Stomach smooth muscle (tissue), 2 donors: Measurements from ENCODE around the gene HOXA13.
A peak's percentile ranks its signal among the peaks of the same experiment; 100 is the strongest.

Experiments used
- H3K27ac ChIP-seq: one replicate; pipeline ENCODE4 v1.7.0; 2013; ENCODE audit warnings: mild to moderate bottlenecking, low read length, inconsistent platforms
- H3K27me3 ChIP-seq, 2 donors: one replicate each; pipeline ENCODE4 v1.7.0; 2013; ENCODE audit warnings: low read length in 2 of 2; ENCODE audit not compliant: insufficient read depth in 2 of 2, control insufficient read depth in 1 of 2
- H3K36me3 ChIP-seq, 2 donors: one replicate each; pipeline ENCODE4 v1.7.0; 2013; ENCODE audit warnings: low read length in 2 of 2; ENCODE audit not compliant: control insufficient read depth in 2 of 2, insufficient read depth in 2 of 2
- H3K4me1 ChIP-seq: one replicate; pipeline ENCODE4 v1.7.0; 2013; ENCODE audit warnings: low read length; ENCODE audit not compliant: control insufficient read depth, insufficient read depth
- H3K4me3 ChIP-seq, 2 donors: one replicate each; pipeline ENCODE4 v1.7.0; 2013; ENCODE audit warnings: low read length in 2 of 2
- H3K9ac ChIP-seq, 2 donors: one replicate each; pipeline ENCODE4 v1.7.0; 2013; ENCODE audit warnings: low read length in 2 of 2, mild to moderate bottlenecking in 1 of 2
- H3K9me3 ChIP-seq, 2 donors: one replicate each; pipeline ENCODE4 v1.7.0; 2013; ENCODE audit warnings: low read length in 2 of 2; ENCODE audit not compliant: control insufficient read depth in 2 of 2
- donor health status: healthy.
- donor health status: Pancreatic carcinoma.

HOXA13 gene

DNA sequence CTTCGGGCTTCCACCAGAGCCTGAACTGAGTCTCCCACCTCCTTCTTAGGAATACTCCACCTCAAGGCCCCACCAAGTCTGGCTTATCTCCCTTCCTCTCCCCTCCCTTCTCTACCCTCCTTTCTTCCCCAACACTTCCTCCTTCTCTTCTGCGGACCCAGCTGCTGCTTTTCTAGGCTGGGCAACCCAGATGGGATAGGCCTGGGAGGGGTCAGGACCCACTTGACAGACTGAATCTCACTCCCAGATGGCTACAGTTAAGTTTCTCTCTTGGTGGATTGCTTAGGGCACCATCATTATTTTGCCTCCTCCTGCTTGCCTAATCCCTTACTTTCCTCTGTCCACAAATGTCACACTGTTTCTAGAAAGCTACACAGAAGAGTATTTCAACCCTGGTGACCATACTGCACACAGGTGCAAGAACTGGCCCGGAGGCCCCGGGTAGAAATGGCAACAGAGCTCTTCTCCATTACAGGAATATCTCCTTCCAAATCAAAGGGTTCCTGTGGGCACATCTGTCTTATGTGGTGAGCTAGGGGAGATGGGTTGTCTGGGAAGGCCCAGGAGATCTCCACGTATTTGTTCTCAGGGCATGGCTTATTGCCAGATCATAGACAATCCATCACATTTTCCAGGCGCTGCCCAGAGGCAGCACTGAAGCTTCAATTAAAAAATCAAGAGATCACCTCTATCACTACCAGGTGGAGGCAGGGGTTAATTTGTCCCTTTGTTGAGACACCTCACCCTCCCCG is 9.7 kb downstream of the HOXA13 start:
- Histone ChIP-seq H3K4me1 (peaks cover 29% of the 10 kb centered on the region), H3K9ac (no peak overlapping the region), H3K36me3 (no peaks in the 10 kb centered on the region), H3K27me3 (peaks cover 90 to 97% of the 10 kb centered on the region in 2 donors), H3K27ac (no peak overlapping the region), H3K4me3 (no peak overlapping the region), H3K9me3 (no peaks in the 10 kb centered on the region)

DNA sequence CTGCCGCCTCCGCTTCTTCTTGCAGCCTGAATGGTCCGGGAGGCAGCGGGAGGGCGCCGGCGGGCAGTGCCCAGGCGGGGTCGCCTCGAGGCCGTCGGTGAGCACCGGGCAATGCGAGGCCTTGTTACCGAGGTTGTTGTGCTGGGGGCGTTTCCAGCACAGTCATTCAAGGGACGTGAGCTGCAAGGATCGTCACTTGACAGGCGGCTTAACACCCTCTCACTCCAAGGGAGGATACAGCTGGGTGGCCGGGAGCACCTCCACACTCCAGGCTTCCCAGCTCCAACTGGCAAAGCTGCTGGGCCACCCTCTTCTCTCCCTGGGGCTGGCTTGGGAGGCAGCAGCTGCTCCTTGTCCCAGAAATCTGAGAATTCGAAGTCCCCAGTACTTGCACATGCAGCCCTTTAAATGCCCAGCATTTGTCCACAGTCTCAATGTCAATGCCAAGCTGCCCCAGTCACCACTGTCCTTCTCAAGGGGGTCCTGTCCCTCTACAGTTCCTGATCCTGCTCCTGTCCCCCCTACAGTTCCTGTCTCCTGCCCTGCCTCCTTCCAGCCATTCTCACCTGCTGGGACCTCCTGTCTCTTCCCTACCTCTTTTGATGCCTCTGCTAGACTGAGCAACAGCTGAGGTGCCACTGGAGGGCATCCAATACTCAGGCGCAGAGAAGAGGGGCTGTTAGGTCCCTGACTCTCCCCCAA is 10.4 kb downstream of the HOXA13 start:
- H3K27me3 ChIP-seq = peaks cover 90 to 97% of the 10 kb centered on the region in 2 donors
- peaks cover 0 to 2% of the 10 kb centered on the region in 2 donors for H3K9me3 ChIP-seq
- H3K4me3 ChIP-seq = peak overlapping the region in 1 of 2 donors; percentile 35
- H3K4me1 ChIP-seq = peaks cover 36% of the 10 kb centered on the region
- no peak overlapping the region for H3K9ac ChIP-seq
- H3K36me3 ChIP-seq = no peaks in the 10 kb centered on the region
- H3K27ac ChIP-seq = no peak overlapping the region

DNA sequence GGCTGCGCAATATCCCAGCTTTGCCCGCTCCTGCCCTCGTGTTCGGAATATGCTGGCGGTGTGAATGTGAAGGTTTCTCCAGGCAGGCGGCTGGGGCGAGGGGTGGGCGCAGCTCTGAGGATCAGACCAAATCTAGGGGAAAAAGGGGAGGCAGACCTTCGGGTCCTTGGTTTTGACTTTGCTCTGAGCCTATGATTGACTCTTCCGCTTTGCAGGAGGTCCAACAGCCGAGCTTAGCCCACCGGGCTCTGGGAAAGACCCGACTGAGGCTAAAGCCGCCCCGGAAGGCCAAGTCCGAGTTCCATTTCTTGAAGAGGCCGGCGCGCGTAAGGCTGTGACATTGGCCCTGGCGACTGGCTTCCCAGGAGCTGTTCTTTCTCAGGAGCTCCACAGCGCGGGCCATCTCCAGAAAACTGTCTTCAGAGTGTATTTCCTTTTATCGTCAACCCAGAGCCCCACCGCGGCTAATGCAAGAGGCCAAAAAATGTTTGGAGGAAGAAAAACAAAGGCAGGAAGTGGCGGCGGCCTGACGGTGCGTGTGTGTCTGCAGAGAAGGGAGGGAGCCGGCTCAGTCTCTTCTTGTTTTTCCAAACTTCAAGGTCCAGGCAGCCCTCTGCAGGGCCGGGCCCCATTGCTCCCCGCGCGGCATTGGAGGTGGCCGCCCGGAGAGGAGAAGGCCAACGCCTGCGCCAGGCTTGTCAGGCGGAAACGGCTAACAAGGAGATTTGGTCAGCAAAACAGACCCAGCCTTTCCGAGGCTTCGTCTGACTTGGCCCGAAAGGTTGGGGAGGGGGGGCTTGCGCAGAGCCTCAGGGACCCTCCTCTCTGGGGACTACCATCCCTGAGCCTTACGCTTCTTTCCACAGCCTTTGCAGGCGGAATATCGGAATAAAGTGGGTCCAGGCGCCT is 11.3 kb downstream of the HOXA13 start:
- H3K9me3 ChIP-seq = peaks cover 0 to 2% of the 10 kb centered on the region in 2 donors
- H3K4me1 ChIP-seq = peaks cover 42% of the 10 kb centered on the region
- no peaks in the 10 kb centered on the region for H3K36me3 ChIP-seq
- peaks cover 90 to 99% of the 10 kb centered on the region in 2 donors for H3K27me3 ChIP-seq
- no peak overlapping the region for H3K9ac ChIP-seq
- peak overlapping the region in 1 of 2 donors; percentile 35 for H3K4me3 ChIP-seq
- H3K27ac ChIP-seq = no peak overlapping the region

DNA sequence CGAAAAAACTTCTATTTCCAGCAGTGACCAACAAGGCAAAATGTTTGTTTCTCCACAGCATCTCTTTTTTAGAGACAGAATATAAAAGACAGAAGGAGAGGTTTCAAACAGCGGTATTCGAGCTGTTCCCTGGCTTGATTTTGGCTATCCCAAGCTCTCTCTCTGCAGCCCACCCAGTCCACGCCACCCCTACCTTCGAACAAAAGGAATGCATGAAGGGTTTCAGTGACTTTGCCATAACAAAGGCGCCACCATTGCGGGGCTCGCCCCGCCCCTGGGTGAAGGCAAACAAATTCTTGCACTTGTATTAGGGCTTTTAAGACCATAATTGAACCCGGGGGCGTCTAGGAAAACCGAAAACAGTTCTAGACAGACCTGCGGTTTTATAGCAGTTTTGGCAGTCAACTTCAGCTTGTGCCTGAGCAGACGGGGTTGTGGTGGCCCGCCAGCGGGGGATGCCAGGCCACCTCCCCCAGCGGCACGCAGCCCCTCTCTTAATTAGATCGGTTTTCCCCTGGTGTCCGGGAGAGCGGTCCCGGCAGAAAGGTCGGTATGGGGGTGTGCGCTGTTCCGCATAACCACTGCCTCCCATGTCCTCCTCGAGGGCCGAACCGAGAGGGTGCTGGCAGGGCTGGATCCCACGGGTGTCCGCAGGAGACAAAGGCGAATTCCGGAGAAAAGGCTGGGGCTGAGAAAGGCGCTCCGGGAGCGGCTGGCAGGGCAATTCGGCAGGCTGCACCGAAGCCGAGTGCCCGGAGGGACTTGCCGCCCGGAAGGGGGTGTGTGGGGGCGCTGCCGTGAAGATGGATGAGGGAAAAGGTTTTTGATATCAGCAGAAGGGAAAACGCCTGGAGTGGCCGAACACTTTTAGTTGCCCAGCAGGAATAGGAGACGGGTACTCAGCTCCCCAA is 12.2 kb downstream of the HOXA13 start:
- H3K27me3 ChIP-seq = peaks cover 91 to 99% of the 10 kb centered on the region in 2 donors
- no peaks in the 10 kb centered on the region for H3K36me3 ChIP-seq
- H3K4me1 ChIP-seq = peaks cover 41% of the 10 kb centered on the region
- H3K9ac ChIP-seq = no peak overlapping the region
- peak overlapping the region in 1 of 2 donors; percentile 3 for H3K4me3 ChIP-seq
- H3K27ac ChIP-seq = no peak overlapping the region
- H3K9me3 ChIP-seq = peaks cover 0 to 2% of the 10 kb centered on the region in 2 donors

DNA sequence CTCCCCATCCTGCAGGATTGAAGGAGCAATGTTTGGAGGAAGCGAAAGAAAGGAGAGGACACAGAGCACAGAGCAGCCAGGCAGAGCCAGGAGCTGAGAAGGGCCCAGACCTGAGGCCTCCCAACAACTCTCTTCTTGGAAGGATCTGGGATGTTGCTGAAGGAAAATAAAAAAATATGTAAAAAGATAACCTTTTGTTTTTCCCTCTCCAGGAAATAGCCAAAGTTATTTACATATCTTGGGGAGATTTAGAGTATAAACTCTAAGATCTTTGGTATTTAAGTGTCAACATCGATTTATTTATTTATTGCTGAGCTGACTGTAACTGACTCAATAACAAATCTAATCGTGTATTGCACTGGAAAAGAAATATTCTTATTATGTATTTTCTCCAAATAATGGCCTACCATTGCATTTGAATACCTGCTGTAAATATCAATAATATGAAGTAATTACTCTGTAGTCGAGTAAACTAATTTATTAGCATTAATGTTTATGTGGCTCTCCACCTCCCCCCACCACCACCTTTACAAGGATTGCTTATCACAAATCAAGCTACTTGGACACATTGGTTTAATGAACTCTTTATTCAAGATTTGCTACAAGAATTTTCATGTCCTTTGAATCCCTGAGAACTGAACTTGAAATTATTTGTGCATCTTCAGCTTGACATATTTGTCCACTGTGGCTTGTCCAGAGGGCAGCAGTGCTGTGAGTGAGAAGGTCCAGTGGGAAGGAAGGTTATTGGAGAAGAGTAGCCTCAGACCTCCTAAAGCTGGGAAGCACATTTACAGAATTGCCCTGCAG is 13.0 kb downstream of the HOXA13 start:
- Histone ChIP-seq H3K36me3 (no peaks in the 10 kb centered on the region), H3K9me3 (peaks cover 0 to 2% of the 10 kb centered on the region in 2 donors), H3K27ac (no peak overlapping the region), H3K9ac (no peak overlapping the region), H3K4me3 (no peak overlapping the region), H3K4me1 (peaks cover 38% of the 10 kb centered on the region), H3K27me3 (peaks cover 94 to 99% of the 10 kb centered on the region in 2 donors)

DNA sequence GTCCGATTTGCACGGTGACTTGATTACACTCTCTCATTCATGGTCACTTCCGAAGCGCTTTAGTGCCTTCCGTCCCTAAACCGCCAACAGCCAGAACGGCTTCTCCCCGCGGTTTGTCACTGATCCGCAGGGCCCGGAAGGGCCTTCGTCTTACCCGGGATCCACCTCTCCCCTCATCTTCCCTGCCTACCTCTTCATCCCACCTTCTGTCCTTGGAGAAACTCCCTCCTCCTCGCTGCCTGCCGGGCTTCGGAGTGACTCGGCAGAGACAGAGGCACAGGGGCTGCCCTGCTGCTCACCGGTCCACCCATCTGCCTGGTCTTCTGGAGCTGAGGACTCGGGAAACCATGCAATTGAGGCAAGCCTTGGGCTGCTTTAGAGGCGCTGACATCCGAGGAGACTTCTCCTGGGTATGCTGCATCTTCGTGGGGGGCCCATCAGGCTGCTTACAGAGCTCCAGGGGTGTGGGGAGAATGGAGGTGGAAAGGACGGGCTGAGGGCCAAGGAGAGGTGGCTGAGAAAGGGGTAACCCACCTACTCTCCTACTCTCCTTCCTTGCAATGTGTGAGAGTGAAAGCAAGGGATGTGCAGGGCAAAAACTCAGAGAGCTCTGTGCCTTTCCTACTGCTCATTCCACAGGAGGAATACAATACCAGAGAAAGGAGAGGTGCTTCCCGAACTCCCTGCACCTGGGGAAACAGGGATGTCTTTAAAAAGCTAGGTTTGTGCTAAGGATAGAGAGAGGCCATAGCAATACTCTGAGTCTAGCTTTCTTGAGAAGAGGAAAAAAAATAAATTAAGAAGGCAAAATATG is 13.8 kb downstream of the HOXA13 start:
- H3K9me3 ChIP-seq = peaks cover 0 to 2% of the 10 kb centered on the region in 2 donors
- peaks cover 36% of the 10 kb centered on the region for H3K4me1 ChIP-seq
- H3K9ac ChIP-seq = no peak overlapping the region
- no peak overlapping the region for H3K27ac ChIP-seq
- H3K27me3 ChIP-seq = peaks cover 90 to 97% of the 10 kb centered on the region in 2 donors
- peak overlapping the region in 1 of 2 donors; percentile 22 for H3K4me3 ChIP-seq
- H3K36me3 ChIP-seq = no peaks in the 10 kb centered on the region

DNA sequence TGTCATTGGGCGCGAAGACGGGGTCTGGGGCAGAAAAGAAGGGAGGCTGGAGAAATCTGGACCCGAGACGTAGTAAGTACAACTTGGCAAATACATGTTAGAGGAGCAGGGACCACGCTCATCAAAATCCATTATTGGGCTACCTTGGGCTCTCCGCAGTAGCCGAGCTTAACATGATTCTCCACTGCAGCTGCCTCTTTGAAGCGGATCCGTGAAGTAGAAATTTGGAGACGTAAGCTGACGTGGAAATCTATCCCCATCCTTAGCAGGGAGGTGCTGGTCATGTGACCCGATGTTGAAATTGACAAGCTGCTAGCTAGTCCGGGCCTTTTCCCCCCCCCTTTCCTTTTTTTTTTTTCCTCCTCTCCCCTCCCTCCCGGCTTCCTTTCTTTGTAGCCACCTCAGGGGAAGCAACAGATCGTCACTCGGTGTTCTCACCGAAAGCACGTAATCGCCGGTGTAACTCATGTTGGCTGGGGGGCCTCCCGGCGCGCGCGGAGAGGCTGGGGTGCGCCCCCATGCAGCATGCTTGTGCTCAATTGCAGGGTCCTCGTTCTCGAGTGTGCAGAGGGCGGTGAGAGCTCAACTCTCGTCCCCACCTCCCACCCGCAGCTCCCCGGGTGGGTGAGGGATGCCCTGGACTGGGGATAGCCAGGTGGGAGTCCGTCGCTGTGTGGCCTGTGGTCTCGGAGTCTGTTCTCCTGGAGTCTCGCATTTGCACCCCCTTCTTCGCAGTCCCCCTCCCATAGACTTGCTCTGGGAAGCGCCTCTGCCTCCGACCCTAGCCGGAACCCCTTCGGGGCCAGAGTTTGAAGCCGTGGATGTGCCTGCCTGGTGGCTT is 14.7 kb downstream of the HOXA13 start, which contains the start of gene HOXA11:
HOXA11 (minus strand) TSS at position 220 of the 841 bp plus-strand sequence; CDS start at position 132, 88 bp downstream.
- peaks cover 0 to 2% of the 10 kb centered on the region in 2 donors for H3K9me3 ChIP-seq
- H3K4me3 ChIP-seq = peak within 1 kb of the TSS in 1 of 2 donors; percentile 44
- no peak within 1 kb of the TSS for H3K9ac ChIP-seq
- H3K36me3 ChIP-seq = no peaks in the 10 kb centered on the region
- peaks cover 36% of the 10 kb centered on the region for H3K4me1 ChIP-seq
- H3K27me3 ChIP-seq = peaks cover 91 to 98% of the 10 kb centered on the region in 2 donors
- no peak within 1 kb of the TSS for H3K27ac ChIP-seq

DNA sequence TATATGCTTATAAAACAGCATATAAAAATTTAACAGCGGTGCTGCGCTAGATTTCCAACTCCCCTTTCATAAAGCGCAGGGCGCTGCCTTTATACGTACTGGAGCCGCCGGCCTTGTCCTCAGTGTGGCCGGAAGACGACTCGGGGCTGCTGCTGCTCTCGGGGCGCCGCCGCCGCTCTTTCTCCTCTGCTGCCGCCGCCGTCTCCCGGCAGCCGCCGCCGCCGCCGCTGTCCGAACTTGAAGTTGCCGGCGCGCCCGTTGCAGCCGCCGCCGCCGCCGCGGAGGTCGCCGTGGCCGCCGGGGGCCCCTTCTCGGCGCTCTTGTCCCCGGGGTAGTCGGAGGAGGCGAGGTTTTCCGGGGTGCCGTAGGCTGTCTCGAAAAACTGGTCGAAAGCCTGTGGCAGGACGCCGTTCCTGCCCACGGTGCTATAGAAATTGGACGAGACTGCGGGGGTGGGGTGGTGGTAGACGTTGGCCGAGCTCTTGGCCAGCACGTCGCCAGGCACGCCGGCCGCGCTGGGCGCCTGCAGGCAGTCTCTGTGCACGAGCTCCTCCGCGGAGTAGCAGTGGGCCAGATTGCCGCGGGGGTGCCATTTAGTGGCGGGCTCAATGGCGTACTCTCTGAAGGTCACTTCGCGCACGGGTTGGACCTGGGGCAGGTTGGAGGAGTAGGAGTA is 15.4 kb downstream of the HOXA13 start:
- Histone ChIP-seq H3K36me3 (no peaks in the 10 kb centered on the region), H3K27me3 (peaks cover 87 to 98% of the 10 kb centered on the region in 2 donors), H3K9ac (no peak overlapping the region), H3K27ac (no peak overlapping the region), H3K4me1 (peaks cover 40% of the 10 kb centered on the region), H3K9me3 (peaks cover 0 to 2% of the 10 kb centered on the region in 2 donors), H3K4me3 (peak overlapping the region in 1 of 2 donors; percentile 44)
